GM12874 (cell line): ENCODE data around the gene CTTN.

ENCODE experiments used
- TF ChIP-seq, protein P1 (sequence below): IDR thresholded peaks from 2 replicates; pipeline ENCODE4 v1.5.1; 2011; ENCODE audit warnings: low read depth, mild to moderate bottlenecking, control low read depth, low read length, moderate library complexity; ENCODE audit not compliant: insufficient read depth

The CTTN gene

DNA sequence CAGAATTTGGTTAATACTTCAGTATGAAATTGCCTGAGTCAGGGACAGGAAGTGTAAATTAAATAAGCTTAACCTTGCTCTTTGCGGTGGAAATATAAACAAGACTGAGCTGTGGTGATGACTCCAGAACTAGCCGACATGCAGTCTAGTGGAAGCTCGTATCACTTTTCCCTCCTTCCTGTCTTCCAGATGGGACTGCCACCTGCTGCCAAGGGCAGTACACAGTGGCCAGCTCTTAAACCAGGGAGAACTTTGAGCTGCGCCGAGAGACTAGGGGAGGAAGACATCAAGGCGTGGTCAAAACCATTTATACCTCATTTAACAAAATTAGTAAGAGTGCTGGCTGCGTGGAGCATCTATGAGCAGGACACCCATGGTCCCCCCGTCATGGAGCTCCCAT is 31.3 kb upstream of the CTTN start:
- TF ChIP-seq, protein P1, sequence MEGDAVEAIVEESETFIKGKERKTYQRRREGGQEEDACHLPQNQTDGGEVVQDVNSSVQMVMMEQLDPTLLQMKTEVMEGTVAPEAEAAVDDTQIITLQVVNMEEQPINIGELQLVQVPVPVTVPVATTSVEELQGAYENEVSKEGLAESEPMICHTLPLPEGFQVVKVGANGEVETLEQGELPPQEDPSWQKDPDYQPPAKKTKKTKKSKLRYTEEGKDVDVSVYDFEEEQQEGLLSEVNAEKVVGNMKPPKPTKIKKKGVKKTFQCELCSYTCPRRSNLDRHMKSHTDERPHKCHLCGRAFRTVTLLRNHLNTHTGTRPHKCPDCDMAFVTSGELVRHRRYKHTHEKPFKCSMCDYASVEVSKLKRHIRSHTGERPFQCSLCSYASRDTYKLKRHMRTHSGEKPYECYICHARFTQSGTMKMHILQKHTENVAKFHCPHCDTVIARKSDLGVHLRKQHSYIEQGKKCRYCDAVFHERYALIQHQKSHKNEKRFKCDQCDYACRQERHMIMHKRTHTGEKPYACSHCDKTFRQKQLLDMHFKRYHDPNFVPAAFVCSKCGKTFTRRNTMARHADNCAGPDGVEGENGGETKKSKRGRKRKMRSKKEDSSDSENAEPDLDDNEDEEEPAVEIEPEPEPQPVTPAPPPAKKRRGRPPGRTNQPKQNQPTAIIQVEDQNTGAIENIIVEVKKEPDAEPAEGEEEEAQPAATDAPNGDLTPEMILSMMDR = no peak

DNA sequence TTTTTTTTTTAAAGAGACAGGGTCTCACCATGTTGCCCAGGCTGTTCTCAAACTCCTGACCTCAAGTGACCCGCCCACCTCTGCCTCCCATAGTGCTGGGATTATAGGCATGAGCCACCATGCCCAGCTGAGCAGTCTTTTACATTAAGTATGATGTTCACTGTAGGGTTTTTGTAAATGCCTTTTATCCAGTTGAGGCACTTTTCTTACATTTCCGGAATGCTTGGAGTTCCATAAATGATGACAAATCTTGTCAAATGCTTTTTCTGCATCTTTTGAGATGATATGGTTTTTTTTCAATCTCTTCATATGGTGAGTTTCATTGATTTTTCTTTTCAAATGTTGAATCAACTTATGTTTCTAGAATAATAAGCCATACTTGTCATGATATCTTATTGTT is 29.4 kb upstream of the CTTN start:
- TF ChIP-seq, protein P1 = no peak

DNA sequence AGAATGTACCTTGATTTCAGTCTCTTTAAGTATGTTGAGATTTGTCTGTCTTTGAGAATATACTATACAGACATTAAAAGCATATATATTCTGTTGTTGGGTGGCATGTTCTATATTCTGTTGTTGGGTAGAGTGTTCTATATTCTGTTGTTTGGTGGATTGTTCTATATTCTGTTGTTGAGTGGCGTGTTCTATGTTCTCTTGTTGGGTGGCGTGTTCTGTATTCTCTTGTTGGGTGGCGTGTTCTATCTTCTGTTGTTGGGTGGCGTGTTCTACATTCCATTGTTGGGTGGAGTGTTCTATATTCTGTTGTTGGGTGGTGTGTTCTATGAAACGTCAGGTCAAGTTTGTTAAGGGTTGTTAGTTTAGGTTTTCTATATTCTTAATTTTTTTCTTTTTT is 27.1 kb upstream of the CTTN start:
- TF ChIP-seq, protein P1 = no peak

DNA sequence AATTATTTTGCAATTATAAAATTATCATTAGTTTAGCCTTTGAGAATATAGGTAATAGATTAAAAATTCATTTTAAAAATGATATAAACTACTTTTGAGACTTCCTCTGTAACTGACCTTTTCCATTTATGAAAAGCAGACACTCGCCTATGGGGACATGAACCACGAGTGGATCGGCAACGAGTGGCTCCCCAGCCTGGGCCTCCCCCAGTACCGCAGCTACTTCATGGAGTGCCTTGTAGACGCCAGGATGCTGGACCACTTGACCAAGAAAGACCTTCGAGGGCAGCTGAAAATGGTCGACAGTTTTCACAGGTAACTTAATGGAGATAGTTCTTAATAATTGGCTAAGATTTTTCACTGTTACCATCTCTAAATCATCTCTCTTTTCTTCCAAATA is 26.3 kb upstream of the CTTN start:
- TF ChIP-seq, protein P1 = no peak

DNA sequence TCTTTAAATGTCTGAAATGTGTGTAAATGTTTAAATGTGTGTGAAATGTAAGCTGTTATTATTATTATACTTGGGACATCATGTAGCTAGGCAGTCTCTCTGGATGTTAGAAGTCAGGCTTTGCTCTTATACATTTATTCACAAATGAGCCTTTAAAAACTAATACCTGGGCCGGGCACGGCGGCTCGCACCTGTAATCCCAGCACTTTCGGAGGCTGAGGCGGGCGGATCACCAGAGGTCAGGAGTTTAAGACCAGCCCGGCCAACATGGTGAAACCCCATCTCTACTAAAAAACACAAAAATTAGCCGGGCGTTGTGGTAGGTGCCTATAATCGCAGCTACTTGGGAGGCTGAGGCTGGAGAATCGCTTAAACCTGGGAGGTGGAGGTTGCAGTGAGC is 21.7 kb upstream of the CTTN start:
- TF ChIP-seq, protein P1 = no peak

DNA sequence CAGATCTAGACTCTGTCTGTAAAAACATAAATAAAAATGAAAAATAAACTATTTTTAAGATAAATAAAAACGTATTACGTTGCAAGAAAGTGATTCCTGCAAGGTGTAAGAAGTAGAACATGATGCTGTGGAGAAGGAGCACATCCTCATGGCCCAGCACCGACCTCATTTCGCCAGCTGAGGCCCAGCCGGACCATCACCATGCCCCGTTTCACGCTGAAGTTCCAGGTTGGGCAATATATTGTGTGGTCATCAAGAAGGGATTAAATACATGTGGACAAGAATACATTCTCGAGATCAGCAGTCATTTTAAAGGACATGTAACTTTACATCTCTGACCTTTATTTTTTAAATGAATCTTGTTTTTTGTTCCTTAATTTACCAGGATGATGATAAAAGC is 20.7 kb upstream of the CTTN start:
- TF ChIP-seq, protein P1 = no peak

DNA sequence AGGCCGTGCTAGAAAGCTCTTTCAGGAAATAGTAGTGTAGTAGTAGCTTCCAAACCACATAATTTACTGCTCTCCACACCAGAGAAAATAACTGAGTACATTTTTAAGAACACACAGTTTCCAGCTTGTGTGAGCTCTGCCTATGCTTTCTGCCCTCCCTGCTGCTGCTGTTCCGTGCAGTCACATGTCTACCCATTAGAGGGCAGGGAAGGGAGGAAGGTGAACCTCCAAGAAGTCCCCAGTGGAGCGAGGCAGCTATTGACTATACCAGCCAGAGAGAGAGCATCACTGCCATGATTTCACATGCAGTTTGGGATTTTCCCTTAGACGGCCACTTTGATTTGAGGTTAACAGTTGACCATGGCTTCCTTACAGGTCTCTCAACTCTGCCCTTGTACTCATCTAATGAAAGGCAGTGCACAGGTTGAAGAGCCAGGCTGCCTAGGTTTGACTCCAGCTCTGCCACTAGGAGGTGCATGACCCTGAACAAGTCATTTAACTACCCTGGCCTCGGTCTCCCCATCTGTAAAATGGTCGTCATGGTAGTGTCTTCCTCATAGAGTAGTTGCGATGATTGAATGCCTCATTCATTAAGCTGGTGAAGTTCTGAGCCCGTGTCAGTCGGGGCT is 19.7 kb upstream of the CTTN start:
- TF ChIP-seq, protein P1 = no peak; the same call in 1 of the 2 replicates

DNA sequence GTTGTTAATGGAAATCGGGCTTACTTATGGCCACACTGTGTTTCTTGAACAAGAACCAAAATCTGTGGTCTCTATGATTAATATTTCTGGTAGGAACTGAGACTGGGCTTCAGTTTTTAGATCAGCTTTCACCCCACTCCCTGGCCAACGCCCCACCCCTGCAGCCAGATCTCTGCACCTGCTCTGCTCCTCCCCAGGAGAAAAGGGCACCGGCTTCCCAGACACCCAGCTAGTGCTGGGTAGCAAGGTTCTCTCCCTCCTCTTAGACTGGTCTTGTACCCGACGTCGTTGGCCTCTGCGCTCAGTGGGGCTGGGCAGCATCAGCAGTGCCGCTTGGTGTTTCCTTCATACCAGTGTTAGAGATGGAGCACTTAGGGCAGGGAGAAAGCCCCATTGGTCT is 17.0 kb upstream of the CTTN start:
- TF ChIP-seq, protein P1 = no peak
